ENCODE data around the gene CPEB3.
A peak's percentile ranks its signal among the peaks of the same experiment; 100 is the strongest.

CPEB3 gene

GRCh38 chr10:92011560-92012214 is 279.2 kb downstream of the CPEB3 start:
- DNase-seq (ENCODE audit: insufficient read length, low spot score) (peak; percentile 61), FAIRE-seq (peak; percentile 99)
- TF ChIP-seq POLR2A (IDR thresholded peaks at IDR 0.05; ENCODE audit: low read depth, low read length): no peak

- no peak for DNase-seq (ENCODE audit: insufficient read length, low spot score)
- peak; percentile 87 for FAIRE-seq
- TF ChIP-seq POLR2A (IDR thresholded peaks at IDR 0.05; ENCODE audit: low read depth, low read length): no peak
Observed at GRCh38 chr10:92010047-92010735, 280.7 kb downstream of the CPEB3 start.

- FAIRE-seq (no peak), DNase-seq (ENCODE audit: insufficient read length, low spot score) (no peak)
- TF ChIP-seq POLR2A (IDR thresholded peaks at IDR 0.05; ENCODE audit: low read depth, low read length): no peak
Observed at GRCh38 chr10:92009445-92009844, 281.4 kb downstream of the CPEB3 start.

GRCh38 chr10:92005978-92006377 is 284.9 kb downstream of the CPEB3 start:
- FAIRE-seq: peak; percentile 30
- no peak for DNase-seq (ENCODE audit: insufficient read length, low spot score)
- TF ChIP-seq POLR2A (IDR thresholded peaks at IDR 0.05; ENCODE audit: low read depth, low read length): no peak

- DNase-seq (ENCODE audit: insufficient read length, low spot score) (no peak), FAIRE-seq (no peak)
- no peak for TF ChIP-seq POLR2A (IDR thresholded peaks at IDR 0.05; ENCODE audit: low read depth, low read length)
Observed at GRCh38 chr10:92003258-92003657, 287.6 kb downstream of the CPEB3 start.

GRCh38 chr10:92001995-92002394 is 288.9 kb downstream of the CPEB3 start:
- TF ChIP-seq POLR2A (IDR thresholded peaks at IDR 0.05; ENCODE audit: low read depth, low read length): no peak
- DNase-seq (ENCODE audit: insufficient read length, low spot score) (no peak), FAIRE-seq (no peak)

- TF ChIP-seq POLR2A (IDR thresholded peaks at IDR 0.05; ENCODE audit: low read depth, low read length): no peak
- no peak for FAIRE-seq
- DNase-seq (ENCODE audit: insufficient read length, low spot score): no peak
Observed at GRCh38 chr10:92001581-92001980, 289.3 kb downstream of the CPEB3 start.

All from H54 (cell line).